GM12873 (cell line): ENCODE data around the gene ZNF608.

Experiments
- CTCF ChIP-seq: IDR thresholded peaks from 2 replicates; pipeline ENCODE4 v1.5.1; 2012; ENCODE audit warnings: low read depth, mild to moderate bottlenecking, moderate library complexity, low read length, control low read depth; ENCODE audit not compliant: insufficient read depth; ENCODE audit errors: missing control alignments

ZNF608 gene

GRCh38 chr5:124704594-124705284, 41.7 kb downstream of the ZNF608 start:
- TF ChIP-seq CTCF: no peak

GRCh38 chr5:124703995-124704394, 42.4 kb downstream of the ZNF608 start:
- TF ChIP-seq CTCF: no peak

- TF ChIP-seq CTCF: no peak
Observed at GRCh38 chr5:124702525-124702924, 43.9 kb downstream of the ZNF608 start.

- TF ChIP-seq CTCF: no peak
Observed at GRCh38 chr5:124701873-124702425, 44.5 kb downstream of the ZNF608 start.

GRCh38 chr5:124701016-124701415, 45.4 kb downstream of the ZNF608 start:
- TF ChIP-seq CTCF: no peak

- TF ChIP-seq CTCF: no peak
Observed at GRCh38 chr5:124700333-124700732, 46.1 kb downstream of the ZNF608 start.

- no peak for TF ChIP-seq CTCF
Observed at GRCh38 chr5:124698770-124699169, 47.7 kb downstream of the ZNF608 start.
